Measurements from ENCODE around the gene SCLY.

SCLY gene

DNA sequence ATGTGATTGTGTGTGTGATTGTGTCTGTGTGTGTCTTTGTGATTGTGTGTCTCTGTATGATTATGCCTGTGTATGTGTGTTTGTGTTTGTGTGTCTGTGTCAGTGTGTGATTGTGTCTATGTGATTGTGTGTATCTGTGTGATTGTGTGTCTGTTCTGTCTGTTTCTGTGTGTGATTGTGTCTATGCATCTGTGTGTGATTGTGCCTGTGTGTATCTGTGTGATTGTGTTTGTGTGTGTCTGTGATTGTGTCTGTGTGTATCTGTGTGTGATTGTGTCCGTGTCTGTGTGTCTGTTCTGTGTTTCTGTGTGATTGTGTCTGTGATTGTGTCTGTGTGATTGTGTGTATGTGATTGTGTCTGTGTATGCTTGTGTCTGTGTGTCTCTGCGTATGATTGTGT lies 65.5 kb downstream of the SCLY start:
- Histone ChIP-seq H3K4me3 (ENCODE audit: low read depth in 1 of 2, low read length in 2 of 2) (no peak overlapping the region), H3K27ac (ENCODE audit: low read depth, low read length) (no peak overlapping the region), H3K9me3 (ENCODE audit: control insufficient read depth in 1 of 2, low read length in 2 of 2) (no peaks in the 10 kb centered on the region), H3K27me3 (ENCODE audit: control insufficient read depth in 1 of 2, insufficient read depth in 2 of 2, low read length in 2 of 2) (no peaks in the 10 kb centered on the region), H3K9ac (ENCODE audit: low read depth in 1 of 2, low read length in 2 of 2) (no peak overlapping the region), H3K36me3 (ENCODE audit: control insufficient read depth in 1 of 2, insufficient read depth in 2 of 2, low read length in 2 of 2) (no peaks in the 10 kb centered on the region), H3K4me1 (ENCODE audit: control insufficient read depth in 1 of 2, insufficient read depth in 2 of 2, low read length in 2 of 2) (peaks cover 0 to 3% of the 10 kb centered on the region in 2 donors)

DNA sequence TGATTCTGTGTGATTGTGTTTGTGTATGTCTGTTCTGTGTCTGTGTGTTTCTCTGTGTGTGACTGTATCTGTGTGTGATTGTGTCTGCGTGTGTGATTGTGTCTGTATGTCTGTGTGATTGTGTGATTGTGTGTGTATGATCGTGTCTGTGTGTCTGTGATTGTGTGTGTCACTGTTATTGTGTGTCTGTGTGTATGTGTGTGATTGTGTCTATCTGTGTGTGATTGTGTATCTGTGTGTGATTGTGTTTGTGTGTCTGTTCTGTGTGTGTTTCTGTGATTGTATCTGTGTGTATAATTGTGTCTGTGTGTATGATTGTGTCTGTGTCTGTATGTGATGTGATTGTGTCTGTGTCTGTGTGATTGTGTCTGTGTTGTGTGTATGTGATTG lies 66.0 kb downstream of the SCLY start:
- Histone ChIP-seq H3K27ac (ENCODE audit: low read depth, low read length) (no peak overlapping the region), H3K9ac (ENCODE audit: low read depth in 1 of 2, low read length in 2 of 2) (no peak overlapping the region), H3K4me3 (ENCODE audit: low read depth in 1 of 2, low read length in 2 of 2) (no peak overlapping the region), H3K9me3 (ENCODE audit: control insufficient read depth in 1 of 2, low read length in 2 of 2) (no peaks in the 10 kb centered on the region), H3K27me3 (ENCODE audit: control insufficient read depth in 1 of 2, insufficient read depth in 2 of 2, low read length in 2 of 2) (no peaks in the 10 kb centered on the region), H3K36me3 (ENCODE audit: control insufficient read depth in 1 of 2, insufficient read depth in 2 of 2, low read length in 2 of 2) (no peaks in the 10 kb centered on the region), H3K4me1 (ENCODE audit: control insufficient read depth in 1 of 2, insufficient read depth in 2 of 2, low read length in 2 of 2) (peaks cover 0 to 3% of the 10 kb centered on the region in 2 donors)

DNA sequence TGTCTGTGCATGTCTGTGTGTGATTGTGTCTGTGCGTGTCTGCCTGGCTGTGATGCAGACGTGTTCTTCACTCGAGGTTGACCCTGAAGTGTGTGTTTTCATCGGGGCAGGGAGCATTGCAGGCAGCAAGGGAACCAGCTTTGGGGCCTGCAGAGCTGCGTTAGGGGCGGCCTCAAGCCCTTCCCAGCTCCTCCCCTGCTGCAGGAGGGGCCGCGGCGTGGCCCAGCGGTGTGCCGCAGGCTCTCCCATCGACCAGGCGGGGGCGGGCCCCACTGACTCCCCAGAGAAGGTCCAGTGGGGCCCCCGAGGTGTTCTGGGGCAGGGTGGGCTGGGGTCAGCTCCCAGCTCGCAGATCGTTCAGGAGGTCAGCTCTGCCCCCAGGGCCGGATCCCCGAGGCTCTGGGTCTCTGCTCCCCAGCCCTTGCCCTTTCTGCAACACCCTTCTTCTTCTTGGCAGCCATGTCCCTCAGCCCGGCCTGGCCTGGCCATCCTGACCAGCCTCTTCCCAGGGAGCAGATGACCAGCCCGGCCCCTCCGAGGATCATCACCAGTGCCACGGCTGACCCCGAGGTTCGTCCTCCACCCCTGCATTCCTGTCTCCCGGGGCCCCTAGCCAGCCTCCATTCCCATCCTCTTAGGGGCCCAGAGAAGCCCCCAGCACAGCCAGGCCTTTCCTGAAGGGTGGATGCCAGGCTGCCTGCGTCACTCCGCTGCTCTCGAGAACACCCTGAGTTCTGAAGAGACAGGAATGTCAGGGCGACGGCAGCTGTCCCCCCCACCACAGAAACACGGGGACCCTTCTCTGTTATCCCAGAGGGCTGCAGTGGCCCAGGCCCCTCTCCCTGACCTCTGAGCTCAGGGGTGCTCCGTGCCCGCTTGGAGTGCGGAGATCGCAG lies 66.6 kb downstream of the SCLY start:
- no peaks in the 10 kb centered on the region for H3K36me3 ChIP-seq (ENCODE audit: control insufficient read depth in 1 of 2, insufficient read depth in 2 of 2, low read length in 2 of 2)
- no peaks in the 10 kb centered on the region for H3K27me3 ChIP-seq (ENCODE audit: control insufficient read depth in 1 of 2, insufficient read depth in 2 of 2, low read length in 2 of 2)
- peaks cover 0 to 3% of the 10 kb centered on the region in 2 donors for H3K4me1 ChIP-seq (ENCODE audit: control insufficient read depth in 1 of 2, insufficient read depth in 2 of 2, low read length in 2 of 2)
- no peak overlapping the region for H3K27ac ChIP-seq (ENCODE audit: low read depth, low read length)
- no peak overlapping the region for H3K9ac ChIP-seq (ENCODE audit: low read depth in 1 of 2, low read length in 2 of 2)
- no peaks in the 10 kb centered on the region for H3K9me3 ChIP-seq (ENCODE audit: control insufficient read depth in 1 of 2, low read length in 2 of 2)
- H3K4me3 ChIP-seq (ENCODE audit: low read depth in 1 of 2, low read length in 2 of 2) = no peak overlapping the region

DNA sequence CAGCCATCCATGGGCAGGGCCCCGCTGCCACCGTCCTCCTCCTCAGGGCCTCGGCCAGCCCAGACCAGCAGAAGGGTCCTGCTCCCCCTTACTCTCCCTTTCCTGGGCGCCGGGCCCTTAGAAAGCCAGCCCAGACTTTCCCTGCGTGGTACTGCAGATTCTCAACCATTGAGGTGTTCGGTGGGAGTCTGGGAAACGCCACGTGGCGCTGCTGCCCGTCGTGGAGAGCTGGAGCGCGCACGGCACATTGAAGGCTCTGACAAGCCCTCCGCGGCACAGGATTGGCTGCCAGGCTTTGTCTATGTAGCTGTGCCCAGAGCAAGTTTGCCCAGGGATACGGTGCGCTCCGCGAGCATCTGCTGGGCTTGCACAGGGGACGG lies 67.2 kb downstream of the SCLY start:
- Histone ChIP-seq H3K9ac (ENCODE audit: low read depth in 1 of 2, low read length in 2 of 2) (no peak overlapping the region), H3K27me3 (ENCODE audit: control insufficient read depth in 1 of 2, insufficient read depth in 2 of 2, low read length in 2 of 2) (no peaks in the 10 kb centered on the region), H3K27ac (ENCODE audit: low read depth, low read length) (no peak overlapping the region), H3K4me3 (ENCODE audit: low read depth in 1 of 2, low read length in 2 of 2) (no peak overlapping the region), H3K4me1 (ENCODE audit: control insufficient read depth in 1 of 2, insufficient read depth in 2 of 2, low read length in 2 of 2) (peaks cover 0 to 3% of the 10 kb centered on the region in 2 donors), H3K9me3 (ENCODE audit: control insufficient read depth in 1 of 2, low read length in 2 of 2) (no peaks in the 10 kb centered on the region), H3K36me3 (ENCODE audit: control insufficient read depth in 1 of 2, insufficient read depth in 2 of 2, low read length in 2 of 2) (no peaks in the 10 kb centered on the region)

DNA sequence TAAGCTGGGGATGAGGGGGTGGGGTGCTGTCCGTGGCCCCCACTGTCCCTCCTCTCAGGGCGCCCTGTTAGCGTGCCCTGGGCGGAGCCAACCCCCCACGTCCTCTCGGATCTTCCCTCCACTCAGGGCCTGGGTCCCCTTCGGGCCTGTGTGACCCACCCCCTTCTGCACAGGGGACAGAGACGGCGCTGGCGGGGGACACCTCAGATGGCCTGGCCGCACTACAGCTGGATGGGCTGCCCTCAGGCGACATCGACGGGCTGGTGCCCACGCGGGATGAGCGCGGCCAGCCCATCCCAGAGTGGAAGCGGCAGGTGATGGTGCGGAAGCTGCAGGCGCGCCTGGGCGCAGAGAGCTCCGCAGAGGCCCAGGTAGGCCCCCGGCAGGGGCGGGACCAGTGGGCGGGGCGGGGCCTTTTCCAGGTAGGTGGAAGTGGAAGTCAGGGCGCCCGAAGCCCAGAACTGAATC lies 67.8 kb downstream of the SCLY start:
- H3K9me3 ChIP-seq (ENCODE audit: control insufficient read depth in 1 of 2, low read length in 2 of 2) = no peaks in the 10 kb centered on the region
- H3K9ac ChIP-seq (ENCODE audit: low read depth in 1 of 2, low read length in 2 of 2) = no peak overlapping the region
- no peak overlapping the region for H3K27ac ChIP-seq (ENCODE audit: low read depth, low read length)
- no peaks in the 10 kb centered on the region for H3K36me3 ChIP-seq (ENCODE audit: control insufficient read depth in 1 of 2, insufficient read depth in 2 of 2, low read length in 2 of 2)
- H3K4me1 ChIP-seq (ENCODE audit: control insufficient read depth in 1 of 2, insufficient read depth in 2 of 2, low read length in 2 of 2) = peaks cover 0 to 3% of the 10 kb centered on the region in 2 donors
- no peak overlapping the region for H3K4me3 ChIP-seq (ENCODE audit: low read depth in 1 of 2, low read length in 2 of 2)
- no peaks in the 10 kb centered on the region for H3K27me3 ChIP-seq (ENCODE audit: control insufficient read depth in 1 of 2, insufficient read depth in 2 of 2, low read length in 2 of 2)

DNA sequence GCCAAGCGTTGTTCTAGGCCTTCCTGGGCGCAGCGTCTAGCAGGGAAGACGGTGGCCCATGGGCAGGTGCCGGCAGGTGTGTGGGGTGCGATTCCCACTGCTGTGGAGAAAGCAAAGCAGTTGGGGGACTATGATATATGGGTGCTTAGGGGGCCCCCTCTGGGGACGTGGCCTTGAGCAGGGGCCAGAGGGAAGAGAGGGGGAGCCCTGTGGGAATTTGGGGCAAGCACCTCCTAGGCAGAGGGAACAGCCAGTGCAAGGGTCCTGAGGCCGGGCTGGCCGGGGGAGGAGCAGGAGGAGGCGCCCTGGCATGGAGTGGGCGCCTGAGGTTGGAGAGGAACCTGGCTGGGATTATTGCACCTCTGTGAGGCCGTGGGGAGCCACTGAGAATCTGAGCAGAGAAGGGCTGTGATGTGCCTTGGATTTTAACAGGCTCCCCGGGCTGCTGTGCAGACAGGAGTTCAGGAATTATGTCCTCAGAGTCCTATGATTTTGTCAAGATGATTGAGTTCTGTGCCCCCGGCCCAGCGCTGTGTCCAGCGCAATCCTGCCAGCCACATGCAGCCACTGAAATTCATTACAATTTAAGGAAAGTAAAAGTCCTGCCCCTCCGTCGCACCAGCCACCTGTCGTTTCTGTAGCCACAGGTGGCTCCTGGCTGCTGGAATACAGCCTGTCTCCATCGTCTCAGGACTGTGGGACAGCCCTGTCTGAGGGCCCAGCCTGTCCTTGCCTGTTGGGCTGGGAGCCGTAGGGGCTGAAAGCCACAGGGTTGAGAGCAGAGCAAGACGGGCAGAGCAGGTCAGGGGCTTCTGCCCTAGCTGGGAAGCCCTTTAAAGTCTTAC lies 68.6 kb downstream of the SCLY start:
- no peak overlapping the region for H3K4me3 ChIP-seq (ENCODE audit: low read depth in 1 of 2, low read length in 2 of 2)
- no peaks in the 10 kb centered on the region for H3K27me3 ChIP-seq (ENCODE audit: control insufficient read depth in 1 of 2, insufficient read depth in 2 of 2, low read length in 2 of 2)
- no peaks in the 10 kb centered on the region for H3K36me3 ChIP-seq (ENCODE audit: control insufficient read depth in 1 of 2, insufficient read depth in 2 of 2, low read length in 2 of 2)

DNA sequence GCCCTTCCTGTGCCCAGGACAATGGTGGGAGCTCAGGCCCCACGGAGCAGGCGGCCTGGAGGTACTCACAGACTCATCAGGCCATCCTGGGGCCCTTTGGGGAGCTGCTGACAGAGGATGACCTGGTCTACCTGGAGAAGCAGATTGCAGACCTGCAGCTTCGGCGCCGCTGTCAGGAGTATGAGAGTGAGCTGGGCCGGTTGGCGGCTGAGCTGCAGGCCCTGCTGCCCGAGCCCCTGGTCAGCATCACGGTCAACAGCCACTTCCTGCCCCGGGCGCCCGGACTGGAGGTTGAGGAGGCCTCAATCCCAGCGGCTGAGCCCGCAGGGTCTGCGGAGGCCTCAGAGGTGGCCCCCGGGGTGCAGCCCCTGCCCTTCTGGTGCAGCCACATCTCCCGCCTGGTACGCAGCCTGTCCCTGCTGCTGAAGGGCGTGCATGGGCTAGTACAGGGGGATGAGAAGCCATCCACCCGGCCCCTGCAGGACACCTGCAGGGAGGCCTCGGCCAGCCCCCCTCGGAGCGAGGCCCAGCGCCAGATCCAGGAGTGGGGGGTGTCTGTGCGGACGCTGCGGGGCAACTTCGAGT lies 69.4 kb downstream of the SCLY start:
- Histone ChIP-seq H3K9ac (ENCODE audit: low read depth in 1 of 2, low read length in 2 of 2) (no peak overlapping the region), H3K4me3 (ENCODE audit: low read depth in 1 of 2, low read length in 2 of 2) (no peak overlapping the region), H3K4me1 (ENCODE audit: control insufficient read depth in 1 of 2, insufficient read depth in 2 of 2, low read length in 2 of 2) (peaks cover 0 to 3% of the 10 kb centered on the region in 2 donors), H3K9me3 (ENCODE audit: control insufficient read depth in 1 of 2, low read length in 2 of 2) (no peaks in the 10 kb centered on the region), H3K27ac (ENCODE audit: low read depth, low read length) (no peak overlapping the region), H3K36me3 (ENCODE audit: control insufficient read depth in 1 of 2, insufficient read depth in 2 of 2, low read length in 2 of 2) (no peaks in the 10 kb centered on the region), H3K27me3 (ENCODE audit: control insufficient read depth in 1 of 2, insufficient read depth in 2 of 2, low read length in 2 of 2) (no peaks in the 10 kb centered on the region)

More for the DNA sequence above, 68.6 kb downstream of the SCLY start:
- no peak overlapping the region for H3K27ac ChIP-seq (ENCODE audit: low read depth, low read length)
- H3K9ac ChIP-seq (ENCODE audit: low read depth in 1 of 2, low read length in 2 of 2) = no peak overlapping the region
- no peaks in the 10 kb centered on the region for H3K9me3 ChIP-seq (ENCODE audit: control insufficient read depth in 1 of 2, low read length in 2 of 2)
- H3K4me1 ChIP-seq (ENCODE audit: control insufficient read depth in 1 of 2, insufficient read depth in 2 of 2, low read length in 2 of 2) = peaks cover 0 to 3% of the 10 kb centered on the region in 2 donors

DNA sequence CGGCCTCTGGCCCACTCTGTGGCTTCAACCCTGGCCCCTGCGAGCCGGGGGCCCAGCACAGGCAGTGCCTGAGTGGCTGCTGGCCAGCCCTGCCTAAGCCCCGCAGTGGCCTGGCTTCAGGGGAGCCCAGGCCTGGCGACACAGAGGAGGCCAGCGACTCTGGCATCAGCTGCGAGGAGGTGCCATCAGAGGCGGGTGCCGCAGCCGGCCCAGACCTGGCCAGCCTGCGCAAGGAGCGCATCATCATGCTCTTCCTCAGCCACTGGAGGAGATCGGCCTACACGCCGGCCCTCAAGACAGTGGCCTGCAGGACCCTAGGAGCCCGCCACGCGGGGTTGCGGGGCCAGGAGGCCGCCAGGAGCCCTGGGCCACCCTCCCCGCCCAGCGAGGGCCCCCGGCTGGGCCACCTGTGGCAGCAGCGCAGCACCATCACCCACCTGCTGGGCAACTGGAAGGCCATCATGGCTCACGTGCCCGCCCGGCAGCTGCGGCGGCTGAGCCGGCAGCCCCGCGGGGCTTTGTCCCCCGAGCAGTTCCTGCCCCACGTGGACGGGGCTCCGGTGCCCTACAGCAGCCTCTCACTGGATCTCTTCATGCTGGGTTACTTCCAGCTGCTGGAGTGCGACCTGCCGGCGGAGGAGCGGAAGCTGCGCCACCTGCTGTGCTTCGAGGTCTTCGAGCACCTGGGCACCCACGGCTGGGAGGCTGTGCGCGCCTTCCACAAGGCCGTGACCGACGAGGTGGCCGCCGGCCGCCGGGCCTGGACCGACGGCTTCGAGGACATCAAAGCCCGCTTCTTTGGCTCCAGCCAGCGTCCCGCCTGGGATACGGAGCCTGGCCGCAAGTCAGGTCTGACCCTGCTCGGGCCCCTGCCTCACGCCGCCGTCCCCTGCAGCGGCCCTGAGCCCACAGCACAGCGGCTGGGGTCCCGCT lies 70.2 kb downstream of the SCLY start:
- Histone ChIP-seq H3K27ac (ENCODE audit: low read depth, low read length) (no peak overlapping the region), H3K4me3 (ENCODE audit: low read depth in 1 of 2, low read length in 2 of 2) (no peak overlapping the region), H3K27me3 (ENCODE audit: control insufficient read depth in 1 of 2, insufficient read depth in 2 of 2, low read length in 2 of 2) (no peaks in the 10 kb centered on the region), H3K9me3 (ENCODE audit: control insufficient read depth in 1 of 2, low read length in 2 of 2) (no peaks in the 10 kb centered on the region), H3K4me1 (ENCODE audit: control insufficient read depth in 1 of 2, insufficient read depth in 2 of 2, low read length in 2 of 2) (peaks cover 0 to 3% of the 10 kb centered on the region in 2 donors), H3K9ac (ENCODE audit: low read depth in 1 of 2, low read length in 2 of 2) (no peak overlapping the region), H3K36me3 (ENCODE audit: control insufficient read depth in 1 of 2, insufficient read depth in 2 of 2, low read length in 2 of 2) (no peaks in the 10 kb centered on the region)

DNA sequence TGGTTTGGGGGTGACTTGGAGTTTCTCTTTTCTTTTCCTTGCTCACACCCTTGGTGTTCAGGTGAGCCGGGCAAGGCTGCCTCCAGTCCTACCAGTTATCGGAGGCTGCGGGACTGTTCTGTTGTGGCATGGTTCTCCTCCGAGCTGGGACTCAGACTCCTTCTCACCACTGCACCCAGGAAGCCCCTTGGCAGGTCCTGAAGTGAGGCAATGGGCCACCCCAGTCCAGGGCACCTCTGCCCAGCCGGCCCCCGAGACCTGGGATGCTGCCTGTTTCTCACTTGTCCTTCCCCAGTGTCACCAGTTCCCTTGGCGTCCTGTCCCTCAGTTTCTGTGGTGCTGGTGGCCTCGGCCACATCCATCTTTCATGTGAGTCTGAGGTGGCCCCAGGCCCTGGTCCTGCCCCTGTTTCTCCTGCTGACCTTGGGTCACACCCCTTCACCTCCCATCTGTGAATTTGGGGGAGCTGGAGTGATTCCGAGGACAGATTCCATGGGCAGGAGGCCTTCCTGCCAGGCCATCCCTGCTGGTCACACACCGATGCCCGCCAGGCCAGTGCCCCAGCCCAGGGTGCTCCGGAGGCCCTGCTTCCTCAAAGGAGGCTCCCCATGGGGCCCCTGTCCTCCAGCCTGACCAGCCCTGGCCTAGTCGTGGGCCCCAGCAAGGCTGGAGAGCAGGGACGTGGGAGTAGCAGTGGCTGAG lies 71.1 kb downstream of the SCLY start:
- peaks cover 0 to 2% of the 10 kb centered on the region in 2 donors for H3K4me1 ChIP-seq (ENCODE audit: control insufficient read depth in 1 of 2, insufficient read depth in 2 of 2, low read length in 2 of 2)
- H3K36me3 ChIP-seq (ENCODE audit: control insufficient read depth in 1 of 2, insufficient read depth in 2 of 2, low read length in 2 of 2) = no peaks in the 10 kb centered on the region
- no peaks in the 10 kb centered on the region for H3K9me3 ChIP-seq (ENCODE audit: control insufficient read depth in 1 of 2, low read length in 2 of 2)

More for the DNA sequence above, 71.1 kb downstream of the SCLY start:
- H3K9ac ChIP-seq (ENCODE audit: low read depth in 1 of 2, low read length in 2 of 2) = no peak overlapping the region
- H3K27me3 ChIP-seq (ENCODE audit: control insufficient read depth in 1 of 2, insufficient read depth in 2 of 2, low read length in 2 of 2) = no peaks in the 10 kb centered on the region
- no peak overlapping the region for H3K4me3 ChIP-seq (ENCODE audit: low read depth in 1 of 2, low read length in 2 of 2)
- no peak overlapping the region for H3K27ac ChIP-seq (ENCODE audit: low read depth, low read length)
